HCT116 (cell line): Measurements from ENCODE around the gene KIAA2012.

Experiments
- CEBPB ChIP-seq: IDR thresholded peaks from 2 replicates; pipeline ENCODE4 v1.6.1; 2012; ENCODE audit warnings: low read depth
- ELF1 ChIP-seq: IDR thresholded peaks from 2 replicates; pipeline ENCODE4 v1.6.1; 2012; ENCODE audit warnings: low read depth, borderline replicate concordance
- EZH2 ChIP-seq: fragments of 200-600 bp; sonication (generic); IDR thresholded peaks from 2 replicates; pipeline ENCODE4 v1.6.1; 2017; ENCODE audit warnings: antibody characterized with exemption, mixed run types
- EZH2phosphoT487 ChIP-seq: fragments of 200-600 bp; IDR thresholded peaks from 2 replicates; pipeline ENCODE4 v1.6.1; 2018; ENCODE audit warnings: antibody characterized with exemption, borderline replicate concordance
- POLR2A ChIP-seq: IDR thresholded peaks from 2 replicates; pipeline ENCODE4 v1.7.0; 2011; ENCODE audit warnings: borderline replicate concordance; ENCODE audit not compliant: insufficient read depth, insufficient read length; ENCODE audit errors: extremely low read depth
- ZFX ChIP-seq: fragments of 450-650 bp; IDR thresholded peaks from 2 replicates; pipeline ENCODE4 v1.6.1; 2017
- ZNF274 ChIP-seq: fragments of 200-500 bp; sonication (Bioruptor generic); IDR thresholded peaks from 2 replicates; pipeline ENCODE4 v1.6.1; 2014; ENCODE audit warnings: mild to moderate bottlenecking, low read depth, low read length, inconsistent platforms
- TF ChIP-seq, protein P1 (sequence below): IDR thresholded peaks from 2 replicates; pipeline ENCODE4 v1.6.1; 2011; ENCODE audit warnings: mild to moderate bottlenecking, low read length, moderate library complexity; ENCODE audit not compliant: insufficient replicate concordance; ENCODE audit errors: extremely low read depth
- TF ChIP-seq, protein P2 (sequence below), 3 experiments: fragments of 200-600 bp in 1 of 3; sonication (generic) in 1 of 3; IDR thresholded peaks in 2 of 3; conservative IDR thresholded peaks in 1 of 3; 2 replicates each; pipeline ENCODE4 v1.5.1; 2012 to 2017; ENCODE audit warnings: low read depth in 2 of 3, low read length in 2 of 3, antibody characterized with exemption in 1 of 3, borderline replicate concordance in 1 of 3, control low read depth in 1 of 3, mild to moderate bottlenecking in 1 of 3, mixed read lengths in 1 of 3, mixed run types in 1 of 3, moderate library complexity in 1 of 3; ENCODE audit not compliant: insufficient read depth in 1 of 3

DNA sequence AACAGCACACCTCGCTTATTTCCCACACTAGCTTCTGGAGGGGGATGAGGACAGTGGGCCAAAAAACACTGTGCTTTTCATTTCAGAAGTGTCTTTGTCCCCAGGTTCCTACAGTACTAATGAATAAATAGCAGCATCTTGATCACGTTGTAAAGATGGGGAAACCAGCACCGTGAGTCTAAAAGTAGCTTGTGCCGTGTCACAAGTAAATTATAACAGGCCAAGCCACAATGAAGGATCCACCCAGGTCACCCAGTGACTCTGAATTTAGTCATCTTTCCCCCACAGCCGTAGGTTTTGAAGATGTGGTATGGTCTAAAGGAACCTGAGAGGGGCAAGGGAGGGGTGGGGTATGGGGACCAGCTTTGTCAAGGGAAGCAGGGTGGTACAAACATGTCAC is 30.6 kb upstream of the KIAA2012 start:
- TF ChIP-seq, protein P1, sequence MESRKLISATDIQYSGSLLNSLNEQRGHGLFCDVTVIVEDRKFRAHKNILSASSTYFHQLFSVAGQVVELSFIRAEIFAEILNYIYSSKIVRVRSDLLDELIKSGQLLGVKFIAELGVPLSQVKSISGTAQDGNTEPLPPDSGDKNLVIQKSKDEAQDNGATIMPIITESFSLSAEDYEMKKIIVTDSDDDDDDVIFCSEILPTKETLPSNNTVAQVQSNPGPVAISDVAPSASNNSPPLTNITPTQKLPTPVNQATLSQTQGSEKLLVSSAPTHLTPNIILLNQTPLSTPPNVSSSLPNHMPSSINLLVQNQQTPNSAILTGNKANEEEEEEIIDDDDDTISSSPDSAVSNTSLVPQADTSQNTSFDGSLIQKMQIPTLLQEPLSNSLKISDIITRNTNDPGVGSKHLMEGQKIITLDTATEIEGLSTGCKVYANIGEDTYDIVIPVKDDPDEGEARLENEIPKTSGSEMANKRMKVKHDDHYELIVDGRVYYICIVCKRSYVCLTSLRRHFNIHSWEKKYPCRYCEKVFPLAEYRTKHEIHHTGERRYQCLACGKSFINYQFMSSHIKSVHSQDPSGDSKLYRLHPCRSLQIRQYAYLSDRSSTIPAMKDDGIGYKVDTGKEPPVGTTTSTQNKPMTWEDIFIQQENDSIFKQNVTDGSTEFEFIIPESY = no peak
- no peak for TF ChIP-seq CEBPB
- TF ChIP-seq POLR2A = no peak
- TF ChIP-seq, protein P2, sequence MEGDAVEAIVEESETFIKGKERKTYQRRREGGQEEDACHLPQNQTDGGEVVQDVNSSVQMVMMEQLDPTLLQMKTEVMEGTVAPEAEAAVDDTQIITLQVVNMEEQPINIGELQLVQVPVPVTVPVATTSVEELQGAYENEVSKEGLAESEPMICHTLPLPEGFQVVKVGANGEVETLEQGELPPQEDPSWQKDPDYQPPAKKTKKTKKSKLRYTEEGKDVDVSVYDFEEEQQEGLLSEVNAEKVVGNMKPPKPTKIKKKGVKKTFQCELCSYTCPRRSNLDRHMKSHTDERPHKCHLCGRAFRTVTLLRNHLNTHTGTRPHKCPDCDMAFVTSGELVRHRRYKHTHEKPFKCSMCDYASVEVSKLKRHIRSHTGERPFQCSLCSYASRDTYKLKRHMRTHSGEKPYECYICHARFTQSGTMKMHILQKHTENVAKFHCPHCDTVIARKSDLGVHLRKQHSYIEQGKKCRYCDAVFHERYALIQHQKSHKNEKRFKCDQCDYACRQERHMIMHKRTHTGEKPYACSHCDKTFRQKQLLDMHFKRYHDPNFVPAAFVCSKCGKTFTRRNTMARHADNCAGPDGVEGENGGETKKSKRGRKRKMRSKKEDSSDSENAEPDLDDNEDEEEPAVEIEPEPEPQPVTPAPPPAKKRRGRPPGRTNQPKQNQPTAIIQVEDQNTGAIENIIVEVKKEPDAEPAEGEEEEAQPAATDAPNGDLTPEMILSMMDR (IDR thresholded peaks at IDR 0.05 in 2 of 3, conservative IDR thresholded peaks at IDR 0.05 in 1 of 3; ENCODE audit: borderline replicate concordance in 1 of 3, insufficient read depth in 1 of 3, low read depth in 2 of 3, low read length in 2 of 3) = no peak
- no peak for TF ChIP-seq ELF1
- TF ChIP-seq ZNF274 = no peak
- no peak for TF ChIP-seq EZH2phosphoT487
- no peak for TF ChIP-seq ZFX
- no peak for TF ChIP-seq EZH2
